Measurements from ENCODE around the gene ST14. TPM values are rescaled to one million over a fixed set of nuclear protein-coding genes. Genes with fewer than 3 reads are reported as not detected.

Gene ST14
- total and polyA plus RNA-seq, 2 donors (not counting 1 experiment from before 2014, with no cell fraction given), result under 0.01 TPM; not detected in 1

- Histone ChIP-seq H3K4me1 (ENCODE audit: control insufficient read depth, extremely low read depth, insufficient read depth, low read length) (no peaks in the 10 kb centered on the region), H3K27ac (ENCODE audit: insufficient read depth, low read length) (no peak overlapping the region), H3K4me2 (ENCODE audit: extremely low read depth, insufficient read depth, low read length) (no peak overlapping the region), H4K20me1 (ENCODE audit: control insufficient read depth, extremely low read depth, insufficient read depth, low read length) (no peaks in the 10 kb centered on the region), H3K9me3 (ENCODE audit: control insufficient read depth, insufficient read depth, low read depth, low read length) (no peaks in the 10 kb centered on the region), H3K4me3 (replicated peaks in 1 of 4; ENCODE audit: control extremely low read depth in 1 of 4, insufficient read depth in 1 of 4, low read depth in 3 of 4, low read length in 4 of 4) (no peak overlapping the region), H2AFZ (ENCODE audit: low read length) (no peak overlapping the region), H3K36me3 (ENCODE audit: control insufficient read depth, insufficient read depth, low read length) (peaks cover 4% of the 10 kb centered on the region), H3K79me2 (ENCODE audit: control insufficient read depth, insufficient read depth, low read length) (peaks cover 8% of the 10 kb centered on the region), H3K27me3 (ENCODE audit: control insufficient read depth, insufficient read depth, low read length) (no peaks in the 10 kb centered on the region), H3K9ac (ENCODE audit: insufficient read depth, low read length) (no peak overlapping the region)
- DNase-seq (ENCODE audit: low read depth in 2 of 2), result peak; percentile 35 to 50
- TF ChIP-seq CTCF (conservative IDR thresholded peaks at IDR 0.05 in 1 of 2, IDR thresholded peaks at IDR 0.05 in 1 of 2; ENCODE audit: low read depth in 1 of 2, low read length in 2 of 2), result no peak
- TF ChIP-seq EZH2 (IDR thresholded peaks at IDR 0.05; ENCODE audit: low read length, missing control alignments), result no peak
These were observed 44.4 kb upstream of the ST14 start for GRCh38 chr11:130115218-130115617.

- TF ChIP-seq EZH2 (IDR thresholded peaks at IDR 0.05; ENCODE audit: low read length, missing control alignments), result no peak
- TF ChIP-seq CTCF (conservative IDR thresholded peaks at IDR 0.05 in 1 of 2, IDR thresholded peaks at IDR 0.05 in 1 of 2; ENCODE audit: low read depth in 1 of 2, low read length in 2 of 2), result no peak
- Histone ChIP-seq H4K20me1 (ENCODE audit: control insufficient read depth, extremely low read depth, insufficient read depth, low read length) (no peaks in the 10 kb centered on the region), H3K4me2 (ENCODE audit: extremely low read depth, insufficient read depth, low read length) (no peak overlapping the region), H2AFZ (ENCODE audit: low read length) (no peak overlapping the region), H3K4me1 (ENCODE audit: control insufficient read depth, extremely low read depth, insufficient read depth, low read length) (no peaks in the 10 kb centered on the region), H3K27ac (ENCODE audit: insufficient read depth, low read length) (no peak overlapping the region), H3K4me3 (replicated peaks in 1 of 4; ENCODE audit: control extremely low read depth in 1 of 4, insufficient read depth in 1 of 4, low read depth in 3 of 4, low read length in 4 of 4) (no peak overlapping the region), H3K79me2 (ENCODE audit: control insufficient read depth, insufficient read depth, low read length) (peaks cover 8% of the 10 kb centered on the region), H3K36me3 (ENCODE audit: control insufficient read depth, insufficient read depth, low read length) (peaks cover 2% of the 10 kb centered on the region), H3K9me3 (ENCODE audit: control insufficient read depth, insufficient read depth, low read depth, low read length) (no peaks in the 10 kb centered on the region), H3K27me3 (ENCODE audit: control insufficient read depth, insufficient read depth, low read length) (no peaks in the 10 kb centered on the region), H3K9ac (ENCODE audit: insufficient read depth, low read length) (no peak overlapping the region)
- DNase-seq (ENCODE audit: low read depth in 2 of 2), result no peak
These were observed 41.4 kb upstream of the ST14 start for GRCh38 chr11:130118165-130118564.

GRCh38 chr11:130118636-130119387 lies 40.8 kb upstream of the ST14 start:
- Histone ChIP-seq H3K4me1 (ENCODE audit: control insufficient read depth, extremely low read depth, insufficient read depth, low read length) (peaks cover 2% of the 10 kb centered on the region), H3K9me3 (ENCODE audit: control insufficient read depth, insufficient read depth, low read depth, low read length) (no peaks in the 10 kb centered on the region), H3K27me3 (ENCODE audit: control insufficient read depth, insufficient read depth, low read length) (no peaks in the 10 kb centered on the region), H3K9ac (ENCODE audit: insufficient read depth, low read length) (no peak overlapping the region), H4K20me1 (ENCODE audit: control insufficient read depth, extremely low read depth, insufficient read depth, low read length) (no peaks in the 10 kb centered on the region), H3K4me3 (replicated peaks in 1 of 4; ENCODE audit: control extremely low read depth in 1 of 4, insufficient read depth in 1 of 4, low read depth in 3 of 4, low read length in 4 of 4) (no peak overlapping the region), H2AFZ (ENCODE audit: low read length) (no peak overlapping the region), H3K4me2 (ENCODE audit: extremely low read depth, insufficient read depth, low read length) (no peak overlapping the region), H3K36me3 (ENCODE audit: control insufficient read depth, insufficient read depth, low read length) (peaks cover 7% of the 10 kb centered on the region), H3K79me2 (ENCODE audit: control insufficient read depth, insufficient read depth, low read length) (peaks cover 7% of the 10 kb centered on the region), H3K27ac (ENCODE audit: insufficient read depth, low read length) (no peak overlapping the region)
- TF ChIP-seq CTCF (conservative IDR thresholded peaks at IDR 0.05 in 1 of 2, IDR thresholded peaks at IDR 0.05 in 1 of 2; ENCODE audit: low read depth in 1 of 2, low read length in 2 of 2), result no peak
- no peak for DNase-seq (ENCODE audit: low read depth in 2 of 2)

Data from fibroblast of lung (primary cell).